Stimulated activated naive CD8-positive, alpha-beta T cell treated with anti-CD3 and anti-CD28 coated beads, Interleukin-15, amount 100 ng/mL, for 72 hours (primary cell): ENCODE data around the gene ATP5PF.
"Not testable (repeated sequence)": the region's sequence is repeated elsewhere in the genome, so short reads cannot be mapped to it uniquely, and the experiment has no call there.

ENCODE experiments used
- ATAC-seq: fragments of 150-1000 bp; cut with Tn5 transposase; 2 replicates; pipeline ENCODE4 v1.10.0; 2021; ENCODE audit warnings: mild to moderate bottlenecking, moderate library complexity
- DNase-seq, 2 donors: peaks; one replicate each; pipeline ENCODE4 v3.0.0; 2021 to 2022
- H3K27ac Mint-ChIP-seq, 2 donors: one replicate each; pipeline ENCODE4 v1.8.0; 2022; ENCODE audit warnings: mild to moderate bottlenecking in 2 of 2, mixed read lengths in 2 of 2, moderate library complexity in 2 of 2
- H3K27me3 Mint-ChIP-seq: one replicate; pipeline ENCODE4 v1.8.0; 2022; ENCODE audit warnings: mixed read lengths
- H3K4me1 Mint-ChIP-seq: one replicate; pipeline ENCODE4 v1.8.0; 2022; ENCODE audit warnings: mild to moderate bottlenecking, mixed read lengths
- H3K4me3 Mint-ChIP-seq, 2 donors: one replicate each; pipeline ENCODE4 v1.8.0; 2022; ENCODE audit warnings: mild to moderate bottlenecking in 2 of 2, mixed read lengths in 2 of 2, moderate library complexity in 1 of 2
- H3K9me3 Mint-ChIP-seq, 2 donors: one replicate each; pipeline ENCODE4 v1.8.0; 2022; ENCODE audit warnings: mixed read lengths in 2 of 2

The ATP5PF gene, protein sequence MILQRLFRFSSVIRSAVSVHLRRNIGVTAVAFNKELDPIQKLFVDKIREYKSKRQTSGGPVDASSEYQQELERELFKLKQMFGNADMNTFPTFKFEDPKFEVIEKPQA

DNA sequence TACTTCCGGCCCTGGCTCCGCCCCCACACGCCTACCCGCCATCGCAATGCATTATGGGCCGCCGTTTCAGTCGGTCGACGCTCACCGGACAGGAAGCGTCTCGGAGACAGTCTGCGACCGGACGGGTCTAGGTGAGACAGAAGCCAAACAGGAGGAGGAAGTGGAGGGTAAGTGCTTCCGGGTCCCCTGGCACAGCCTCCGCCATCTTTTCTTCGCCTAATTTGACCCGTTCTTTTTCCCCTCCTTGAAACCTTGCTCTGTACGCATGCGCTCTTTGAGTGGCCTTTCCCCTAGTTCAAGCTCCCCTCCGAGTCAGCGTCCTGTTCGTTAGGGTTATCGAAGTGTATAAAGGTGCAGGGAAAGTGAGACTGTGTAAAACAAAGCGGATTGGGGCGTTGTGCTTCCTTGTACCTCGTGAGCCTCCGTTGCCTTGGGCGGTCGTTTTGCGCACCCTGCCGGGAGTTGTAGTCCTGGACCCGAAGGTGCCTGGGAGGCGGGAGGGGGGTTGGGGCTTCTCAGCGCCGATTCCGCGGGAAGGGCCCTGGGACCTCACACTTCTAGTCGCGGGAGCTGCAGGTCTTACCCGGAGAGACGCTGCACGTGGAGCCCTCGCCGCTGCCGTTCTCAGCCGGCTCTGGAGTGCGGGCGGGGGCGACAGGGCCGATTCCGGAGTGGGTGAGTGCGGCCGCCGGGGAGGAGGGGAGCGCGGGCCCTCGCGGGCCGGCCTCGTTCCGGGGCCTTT lies at the start of gene ATP5PF, which contains the start of gene GABPA:
Gene ATP5PF (minus strand): TSS at position 1 of the 742 bp plus-strand sequence. CDS start 5,110 bp downstream, outside the sequence.
Gene GABPA (plus strand): TSS at position 69 of the 742 bp plus-strand sequence. CDS start 6,627 bp downstream, outside the sequence.
- H3K9me3 Mint-ChIP-seq, result no peaks in the 10 kb centered on the region
- H3K4me3 Mint-ChIP-seq, result peak within 1 kb of the TSS; percentile 99 to 100
- ATAC-seq (peak; percentile 96), DNase-seq (peak; percentile 96 to 98)
- H3K27me3 Mint-ChIP-seq, result no peaks in the 10 kb centered on the region
- peaks cover 56% of the 10 kb centered on the region for H3K4me1 Mint-ChIP-seq
- peak within 1 kb of the TSS; percentile 100 for H3K27ac Mint-ChIP-seq

DNA sequence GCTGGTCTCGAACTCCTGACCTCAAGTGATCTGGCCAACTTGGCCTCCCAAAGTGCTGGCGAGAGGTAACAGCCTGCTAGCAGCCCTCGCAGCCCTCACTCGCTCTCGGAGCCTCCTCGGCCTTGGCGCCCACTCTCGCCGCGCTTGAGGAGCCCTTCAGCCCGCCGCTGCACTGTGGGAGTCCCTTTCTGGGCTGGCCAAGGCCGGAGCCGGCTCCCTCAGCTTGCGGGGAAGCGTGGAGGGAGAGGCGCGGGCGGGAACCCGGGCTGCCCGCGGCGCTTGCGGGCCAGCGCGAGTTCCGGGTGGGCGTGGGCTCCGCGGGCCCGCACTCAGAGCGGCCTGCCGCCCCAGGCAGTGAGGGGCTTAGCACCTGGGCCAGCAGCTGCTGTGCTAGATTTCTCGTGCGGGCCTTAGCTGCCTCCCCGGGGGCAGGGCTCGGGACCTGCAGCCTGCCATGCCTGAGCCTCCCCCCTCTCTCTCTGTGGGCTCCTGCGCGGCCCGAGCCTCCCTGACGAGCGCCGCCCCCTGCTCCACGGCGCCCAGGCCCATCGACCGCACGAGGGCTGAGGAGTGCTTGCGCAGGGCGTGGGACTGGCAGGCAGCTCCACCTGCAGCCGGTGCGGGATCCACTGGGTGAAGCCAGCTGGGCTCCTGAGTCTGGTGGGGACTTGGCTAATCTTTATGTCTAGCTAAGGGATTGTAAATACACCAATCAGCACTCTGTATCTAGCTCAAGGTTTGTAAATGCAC lies 43.6 kb upstream of the ATP5PF start:
- H3K27me3 Mint-ChIP-seq, DNase-seq, H3K27ac Mint-ChIP-seq, H3K4me1 Mint-ChIP-seq, H3K4me3 Mint-ChIP-seq, H3K9me3 Mint-ChIP-seq: not testable (repeated sequence)
- peak; percentile 35 for ATAC-seq

DNA sequence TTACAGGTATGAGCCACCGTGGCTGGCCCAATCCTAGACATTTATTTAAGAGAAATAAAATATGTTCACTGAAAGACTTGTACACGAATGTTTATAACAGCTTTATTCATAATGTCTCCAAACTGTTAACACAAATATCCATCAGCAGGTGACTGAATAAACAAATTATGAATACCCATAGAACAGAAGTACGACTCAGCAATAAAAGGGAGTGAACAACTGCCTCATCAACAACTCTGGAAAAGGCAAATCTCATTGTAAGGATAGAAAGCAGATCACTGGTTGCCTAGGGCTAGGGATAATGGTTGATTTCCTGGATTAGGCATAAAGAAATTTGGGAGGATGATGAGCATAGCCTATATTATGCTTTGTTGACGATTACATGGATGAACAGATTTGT lies 41.7 kb upstream of the ATP5PF start:
- DNase-seq, result no peak
- ATAC-seq, result no peak
- no peak overlapping the region for H3K4me3 Mint-ChIP-seq
- H3K27ac Mint-ChIP-seq, result no peak overlapping the region
- peaks cover 8% of the 10 kb centered on the region for H3K4me1 Mint-ChIP-seq
- no peaks in the 10 kb centered on the region for H3K27me3 Mint-ChIP-seq
- H3K9me3 Mint-ChIP-seq, result no peaks in the 10 kb centered on the region

DNA sequence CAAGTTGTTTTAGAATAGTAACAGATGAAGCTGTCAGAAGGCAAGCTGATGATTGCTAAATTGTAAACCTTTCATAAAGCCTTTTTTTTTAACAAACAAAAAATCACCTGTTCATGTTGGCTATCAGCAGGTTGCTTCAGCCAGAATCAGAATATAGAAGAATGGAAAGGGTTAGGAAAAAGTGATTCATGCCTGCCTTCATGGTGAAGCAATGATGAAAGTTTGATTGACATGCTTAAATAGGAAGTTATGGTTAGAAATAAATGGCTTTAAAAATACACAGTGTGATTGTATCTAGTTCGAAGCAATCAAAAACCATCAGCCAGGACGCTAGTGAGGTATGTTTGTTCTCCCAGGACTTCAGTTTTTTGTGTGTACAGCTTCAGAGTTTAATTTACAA lies 38.0 kb upstream of the ATP5PF start:
- Mint-ChIP-seq H3K4me3 (no peak overlapping the region), H3K9me3 (no peaks in the 10 kb centered on the region), H3K27me3 (no peaks in the 10 kb centered on the region), H3K27ac (peak overlapping the region in 1 of 2 donors; percentile 67), H3K4me1 (peaks cover 8% of the 10 kb centered on the region)
- ATAC-seq (no peak), DNase-seq (no peak)

DNA sequence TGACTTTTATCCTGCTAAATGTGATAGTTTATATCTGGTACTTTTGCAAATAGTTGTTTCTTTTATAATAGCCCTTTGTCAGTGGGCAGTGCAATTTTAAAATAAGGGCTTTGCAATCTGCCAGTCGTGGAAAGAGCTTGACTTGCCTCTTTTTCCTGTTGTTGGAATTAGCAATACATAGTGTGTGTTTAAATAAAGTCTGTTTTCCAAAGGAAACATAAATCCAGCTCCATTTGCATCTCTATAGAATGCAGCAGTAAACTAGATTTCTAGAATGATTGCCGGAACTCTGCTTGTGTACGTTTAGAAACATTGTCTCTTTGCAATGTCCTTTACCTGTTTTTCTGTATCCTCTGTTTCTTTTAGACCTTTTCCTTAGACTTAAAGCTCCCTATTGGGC lies 33.2 kb upstream of the ATP5PF start:
- H3K27ac Mint-ChIP-seq, result no peak overlapping the region
- no peak overlapping the region for H3K4me3 Mint-ChIP-seq
- no peaks in the 10 kb centered on the region for H3K27me3 Mint-ChIP-seq
- H3K9me3 Mint-ChIP-seq, result no peaks in the 10 kb centered on the region
- ATAC-seq (no peak), DNase-seq (no peak)
- peaks cover 6% of the 10 kb centered on the region for H3K4me1 Mint-ChIP-seq

DNA sequence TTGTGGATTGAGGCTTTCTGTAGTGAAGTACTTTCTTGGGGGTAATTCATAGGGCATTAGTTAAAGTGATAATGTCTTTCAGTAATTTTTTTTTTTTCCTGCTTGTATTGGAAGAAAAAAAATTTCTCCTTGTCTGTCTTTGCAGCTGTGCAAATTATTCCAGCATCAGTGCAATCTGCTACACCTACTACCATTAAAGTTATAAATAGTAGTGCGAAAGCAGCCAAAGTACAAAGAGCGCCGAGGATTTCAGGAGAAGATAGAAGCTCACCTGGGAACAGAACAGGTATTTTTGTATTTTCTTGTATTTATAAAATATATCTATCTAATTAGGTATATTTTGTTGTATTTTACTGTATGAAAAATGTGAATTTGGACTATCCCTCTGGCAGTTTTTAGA lies 29.4 kb upstream of the ATP5PF start:
- Mint-ChIP-seq H3K27ac (no peak overlapping the region), H3K4me1 (peaks cover 20% of the 10 kb centered on the region), H3K4me3 (no peak overlapping the region), H3K9me3 (no peaks in the 10 kb centered on the region), H3K27me3 (no peaks in the 10 kb centered on the region)
- DNase-seq (no peak), ATAC-seq (no peak)

DNA sequence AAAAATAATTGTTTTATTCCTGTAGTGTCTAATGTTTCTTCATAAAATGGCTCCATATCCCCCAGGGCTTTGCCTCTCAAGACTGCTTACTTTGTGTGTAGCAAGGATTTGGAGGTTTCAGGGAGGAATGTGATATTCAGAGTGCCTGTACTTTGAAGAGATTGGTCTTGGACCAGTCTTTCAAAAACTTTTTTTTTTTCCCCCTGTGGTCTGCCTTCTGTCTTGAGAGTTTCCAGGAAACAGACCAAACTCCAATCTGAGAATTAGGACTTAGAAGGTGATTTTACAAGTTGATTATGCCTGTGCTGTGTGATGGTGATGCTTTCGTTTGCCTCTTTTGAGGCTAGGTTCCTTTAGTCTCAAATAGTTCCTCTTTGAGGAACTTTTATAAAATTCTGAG lies 26.0 kb upstream of the ATP5PF start:
- DNase-seq (no peak), ATAC-seq (no peak)
- Mint-ChIP-seq H3K27ac (peak overlapping the region in 1 of 2 donors; percentile 64), H3K27me3 (no peaks in the 10 kb centered on the region), H3K4me1 (peaks cover 45% of the 10 kb centered on the region), H3K4me3 (no peak overlapping the region), H3K9me3 (no peaks in the 10 kb centered on the region)

DNA sequence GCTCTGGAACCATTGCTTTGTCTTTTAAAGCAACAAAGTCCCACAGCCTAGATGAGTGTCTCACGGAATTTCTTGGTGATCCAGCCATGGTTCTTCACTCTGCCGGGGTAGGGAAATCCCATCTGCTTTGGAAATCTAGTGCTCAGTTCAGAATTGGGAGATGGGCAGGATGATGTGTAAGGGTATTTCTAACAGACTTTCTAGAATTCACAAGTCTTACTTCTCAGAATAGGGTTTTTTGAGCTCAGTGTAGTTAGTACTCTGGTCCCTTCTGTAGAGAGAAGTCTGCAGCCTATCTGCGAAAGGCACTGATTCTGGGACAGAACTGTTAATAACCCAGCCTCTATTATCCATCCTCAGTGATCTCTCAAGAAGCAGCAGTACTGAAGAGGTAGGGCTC lies 25.4 kb upstream of the ATP5PF start:
- H3K27me3 Mint-ChIP-seq, result no peaks in the 10 kb centered on the region
- DNase-seq (no peak), ATAC-seq (no peak)
- no peaks in the 10 kb centered on the region for H3K9me3 Mint-ChIP-seq
- H3K4me1 Mint-ChIP-seq, result peaks cover 51% of the 10 kb centered on the region
- H3K4me3 Mint-ChIP-seq, result no peak overlapping the region
- H3K27ac Mint-ChIP-seq, result no peak overlapping the region

DNA sequence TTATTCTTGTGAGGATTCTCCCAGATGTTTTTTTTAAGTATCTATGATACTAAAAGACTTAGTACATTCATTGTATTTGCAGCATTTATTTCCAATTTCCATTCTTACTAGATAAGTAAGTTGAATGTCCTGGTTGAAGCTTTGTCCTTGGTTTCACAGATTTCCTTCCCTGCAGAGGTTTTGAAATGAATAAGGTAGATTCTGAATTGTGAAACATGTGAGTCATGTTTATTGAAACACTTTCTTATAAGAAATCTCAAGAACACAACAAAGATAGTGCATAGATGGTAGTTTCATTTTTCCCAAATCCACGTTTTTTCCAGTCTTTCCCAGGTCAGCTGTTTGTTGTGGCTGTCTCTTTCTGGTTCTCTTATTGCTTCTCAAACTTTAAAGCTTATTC lies 24.9 kb upstream of the ATP5PF start:
- no peak for DNase-seq
- Mint-ChIP-seq H3K27me3 (no peaks in the 10 kb centered on the region), H3K4me1 (peaks cover 51% of the 10 kb centered on the region), H3K9me3 (no peaks in the 10 kb centered on the region), H3K27ac (no peak overlapping the region), H3K4me3 (no peak overlapping the region)
- ATAC-seq, result no peak

DNA sequence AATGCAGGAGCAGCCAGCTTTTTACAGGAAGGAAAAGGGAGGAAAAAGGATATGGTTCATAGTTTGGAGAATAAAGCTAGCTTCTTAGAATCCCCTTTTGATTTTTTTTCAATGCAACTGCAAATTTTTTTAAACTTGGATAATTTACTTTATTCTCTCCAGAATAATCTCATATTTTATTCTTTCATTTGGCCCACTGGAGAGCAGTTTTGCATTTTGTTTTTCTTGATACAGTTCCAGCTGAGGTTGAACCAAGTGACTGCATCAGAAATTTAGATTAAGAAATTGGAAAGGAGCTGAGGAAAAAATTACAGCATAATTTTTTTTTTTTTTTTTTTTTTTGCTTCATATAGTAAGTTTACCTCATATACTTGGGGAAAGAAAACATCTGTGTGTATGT lies 22.8 kb upstream of the ATP5PF start:
- no peaks in the 10 kb centered on the region for H3K27me3 Mint-ChIP-seq
- ATAC-seq (no peak), DNase-seq (no peak)
- no peak overlapping the region for H3K4me3 Mint-ChIP-seq
- no peaks in the 10 kb centered on the region for H3K9me3 Mint-ChIP-seq
- peaks cover 51% of the 10 kb centered on the region for H3K4me1 Mint-ChIP-seq
- no peak overlapping the region for H3K27ac Mint-ChIP-seq

DNA sequence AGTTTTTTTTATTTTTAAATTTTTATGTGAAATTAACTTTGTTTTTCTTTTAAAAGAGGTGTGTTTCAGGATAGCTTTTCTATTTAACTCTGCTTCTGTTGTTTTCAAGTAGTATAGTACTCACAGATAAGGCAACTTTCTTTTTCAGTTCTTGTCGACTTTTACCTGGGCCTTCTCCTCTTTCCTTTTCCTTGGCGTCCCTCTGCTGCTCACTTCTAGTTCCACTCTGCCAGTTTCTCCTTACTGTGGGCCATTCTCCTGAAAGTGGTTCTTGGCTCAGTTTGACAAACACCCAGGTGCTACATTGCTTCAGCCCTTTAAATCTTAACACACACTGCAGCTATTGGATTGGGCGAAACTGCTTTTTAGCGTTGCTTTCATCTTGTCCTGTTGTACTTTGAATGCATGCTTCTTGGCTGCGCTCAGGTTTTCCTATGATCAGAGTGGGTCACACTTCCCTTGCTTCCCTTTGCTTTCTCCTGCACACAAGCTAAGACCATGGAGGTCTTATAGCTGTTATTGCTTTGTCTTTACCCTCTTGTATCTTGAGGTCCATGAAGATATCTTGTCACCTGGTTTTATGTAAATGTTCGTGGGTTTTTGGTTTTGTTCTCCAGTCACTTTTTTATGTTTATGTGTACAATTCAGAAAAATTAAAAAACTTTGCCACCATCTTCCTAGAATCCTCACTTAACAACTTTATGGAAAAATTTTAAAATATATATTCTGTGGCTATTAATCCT lies 21.7 kb upstream of the ATP5PF start:
- peaks cover 51% of the 10 kb centered on the region for H3K4me1 Mint-ChIP-seq
- no peak for ATAC-seq
- no peak for DNase-seq
- H3K9me3 Mint-ChIP-seq, result no peaks in the 10 kb centered on the region
- H3K4me3 Mint-ChIP-seq, result peak overlapping the region in 1 of 2 donors; percentile 27
- H3K27ac Mint-ChIP-seq, result peak overlapping the region; percentile 3 to 27
- H3K27me3 Mint-ChIP-seq, result no peaks in the 10 kb centered on the region

DNA sequence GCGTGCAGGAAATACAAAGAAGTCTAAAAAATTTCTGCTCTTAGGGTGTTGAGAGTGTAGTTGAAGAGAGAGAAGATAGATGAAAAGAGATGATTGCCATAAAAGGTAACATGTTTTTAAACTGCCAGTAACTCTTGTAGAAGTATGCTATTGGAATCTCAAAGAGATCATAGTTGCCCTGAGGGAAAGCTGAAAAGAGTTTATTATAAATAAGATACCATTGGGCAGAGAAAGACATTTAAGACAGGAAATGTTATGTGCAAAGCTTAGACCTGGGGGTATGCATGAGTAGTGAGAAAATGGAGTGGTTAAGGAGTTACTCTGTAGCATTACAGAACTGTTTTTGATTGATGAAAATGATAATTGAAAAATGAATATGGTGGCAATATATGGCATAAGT lies 17.7 kb upstream of the ATP5PF start:
- Mint-ChIP-seq H3K27ac (no peak overlapping the region), H3K27me3 (no peaks in the 10 kb centered on the region), H3K9me3 (no peaks in the 10 kb centered on the region), H3K4me1 (peaks cover 38% of the 10 kb centered on the region), H3K4me3 (no peak overlapping the region)
- no peak for ATAC-seq
- no peak for DNase-seq

DNA sequence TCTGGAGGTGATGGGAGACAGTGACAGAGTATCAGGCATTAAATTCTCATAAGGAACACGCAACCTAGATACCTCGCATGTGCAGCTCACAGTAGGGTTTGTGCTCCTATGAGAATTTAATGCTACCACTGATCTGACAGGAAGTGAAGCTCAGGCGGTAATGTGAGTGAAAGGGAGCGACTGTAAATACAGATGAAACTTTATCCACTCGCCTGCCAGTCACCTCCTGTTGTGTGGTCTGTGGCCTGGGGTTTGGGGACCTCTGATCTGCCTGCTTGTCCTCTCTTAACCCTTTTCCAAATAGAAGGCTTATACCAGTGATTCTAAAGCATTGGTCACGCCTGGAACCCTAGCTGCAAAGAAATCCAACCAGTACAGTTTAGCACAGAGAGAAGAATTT lies 15.4 kb upstream of the ATP5PF start:
- Mint-ChIP-seq H3K27ac (peak overlapping the region; percentile 10 to 78), H3K4me3 (peak overlapping the region in 1 of 2 donors; percentile 31), H3K4me1 (peaks cover 15% of the 10 kb centered on the region), H3K9me3 (no peaks in the 10 kb centered on the region), H3K27me3 (no peaks in the 10 kb centered on the region)
- DNase-seq, result peak in 1 of 2 donors; percentile 13
- ATAC-seq, result peak; percentile 62

DNA sequence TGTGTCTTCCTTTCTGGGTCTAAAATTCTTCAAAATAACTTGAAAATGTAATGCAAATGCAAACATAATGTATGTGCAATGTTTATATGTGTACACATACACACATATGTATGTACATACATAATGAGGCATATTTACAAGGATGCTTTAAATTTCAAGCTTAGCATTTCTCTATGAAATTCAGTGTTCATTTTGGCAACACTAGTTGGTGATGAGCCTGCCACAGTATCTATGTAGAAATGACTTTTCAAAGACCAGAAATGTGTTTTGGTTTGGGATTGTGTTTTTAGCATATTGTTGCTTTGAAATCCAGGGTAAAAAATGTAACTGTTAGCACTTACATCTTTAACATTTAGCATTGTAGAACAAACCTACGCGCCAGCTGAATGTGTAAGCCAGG lies 10.2 kb upstream of the ATP5PF start:
- Mint-ChIP-seq H3K27ac (no peak overlapping the region), H3K27me3 (no peaks in the 10 kb centered on the region), H3K9me3 (no peaks in the 10 kb centered on the region), H3K4me1 (peaks cover 15% of the 10 kb centered on the region), H3K4me3 (no peak overlapping the region)
- no peak for DNase-seq
- no peak for ATAC-seq

DNA sequence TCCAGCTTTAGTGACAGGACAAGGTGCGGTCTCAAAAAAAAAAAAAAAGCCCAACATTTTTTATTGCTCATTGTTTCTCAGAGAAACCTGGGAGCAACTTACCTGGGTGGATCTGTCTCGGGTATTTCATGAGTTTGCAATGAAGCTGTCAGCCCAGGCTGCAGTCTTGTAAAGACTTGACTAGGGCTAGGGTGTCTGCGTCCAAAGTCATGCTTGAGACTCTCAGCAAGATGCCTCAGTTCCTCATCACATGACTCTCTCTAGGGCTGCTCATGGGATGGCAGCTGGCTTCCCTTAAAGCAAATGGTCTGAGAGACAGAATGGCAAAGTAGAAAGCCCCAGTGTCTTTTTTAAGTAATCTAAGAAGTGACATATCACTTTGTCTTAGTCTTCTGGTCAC lies 8.2 kb upstream of the ATP5PF start:
- no peak overlapping the region for H3K4me3 Mint-ChIP-seq
- DNase-seq, result no peak
- no peak overlapping the region for H3K27ac Mint-ChIP-seq
- H3K9me3 Mint-ChIP-seq, result no peaks in the 10 kb centered on the region
- peaks cover 26% of the 10 kb centered on the region for H3K4me1 Mint-ChIP-seq
- no peak for ATAC-seq
- no peaks in the 10 kb centered on the region for H3K27me3 Mint-ChIP-seq
